HG03064 (cell line): Measurements from ENCODE around the gene PRUNE2.

ENCODE experiments used
- ATAC-seq: cut with Tn5 transposase; IDR thresholded peaks from one replicate; pipeline ENCODE4 v1.9.1; 2021; ENCODE audit warnings: low read depth; ENCODE audit not compliant: unreplicated experiment

PRUNE2 gene

DNA sequence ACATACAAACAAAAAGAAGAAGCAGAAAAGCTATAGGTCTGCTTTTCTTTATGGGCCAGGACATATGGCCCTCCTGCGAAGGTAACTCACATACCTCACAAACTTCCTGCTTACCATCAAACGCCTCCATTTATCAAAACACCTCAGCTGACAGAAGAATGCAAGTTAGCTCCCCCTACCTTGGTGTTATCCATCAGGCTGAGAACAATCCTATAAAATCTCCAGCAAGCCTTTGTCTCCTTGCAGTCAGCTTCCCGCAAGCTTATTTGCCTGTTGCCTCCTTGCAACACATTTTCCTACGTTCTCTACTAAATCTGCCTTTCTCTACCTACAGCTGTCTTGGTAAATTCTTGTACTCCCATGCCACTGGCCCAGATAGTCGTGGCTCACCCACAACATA, 164.4 kb downstream of the PRUNE2 start:
- ATAC-seq, result no peak

DNA sequence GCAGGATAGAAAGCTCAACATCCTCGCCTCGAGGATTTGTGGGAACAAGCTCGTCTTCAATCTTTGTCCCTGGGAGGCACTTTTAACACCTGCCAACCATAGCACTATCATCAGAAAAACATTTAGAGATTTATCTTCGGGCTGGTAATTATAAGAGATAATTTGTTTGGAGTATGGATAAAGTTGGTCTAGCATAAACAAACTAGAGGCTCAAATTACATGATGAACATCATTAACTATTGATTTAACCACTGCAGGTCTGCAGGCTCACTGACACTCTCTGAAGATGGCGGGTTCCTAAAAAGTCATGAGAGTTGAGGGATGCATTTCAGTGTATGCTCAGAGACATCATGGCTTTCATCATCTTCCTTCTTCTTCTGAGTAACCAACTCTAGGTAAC, 167.5 kb downstream of the PRUNE2 start:
- ATAC-seq, result no peak

DNA sequence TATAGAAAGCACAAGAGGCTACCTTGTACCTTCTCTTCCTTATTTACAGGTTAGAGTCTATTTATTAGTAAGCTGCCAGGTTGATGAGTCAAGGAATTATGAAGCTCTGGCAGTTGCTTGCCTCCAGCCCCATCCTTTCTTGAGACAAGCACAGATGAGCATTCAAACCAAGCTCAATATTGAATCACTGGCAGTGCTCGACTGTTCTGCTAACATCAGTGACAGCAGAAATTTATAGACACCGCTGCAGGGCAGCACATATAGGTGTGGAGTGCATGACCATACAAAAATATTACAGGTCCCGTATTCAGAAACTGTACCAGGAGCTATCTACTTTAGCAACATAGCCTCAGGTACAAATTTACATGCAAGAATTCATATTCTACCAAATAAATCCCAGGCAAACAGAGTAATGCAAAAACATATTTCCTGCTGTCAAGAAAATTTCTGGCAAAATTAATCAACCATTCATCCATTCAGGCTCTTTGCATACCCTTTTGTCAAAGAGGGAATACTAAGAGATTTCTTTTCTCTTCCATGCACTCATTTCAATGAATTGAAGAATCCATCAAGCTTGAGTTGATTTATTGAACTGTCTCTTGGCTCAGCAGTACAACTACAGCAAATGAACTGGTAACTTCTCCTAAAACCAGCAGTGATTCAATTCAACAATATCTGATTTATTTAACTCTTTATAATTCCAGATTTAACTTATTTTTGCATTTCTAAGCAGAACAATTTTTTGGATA, 168.6 kb downstream of the PRUNE2 start:
- no peak for ATAC-seq

DNA sequence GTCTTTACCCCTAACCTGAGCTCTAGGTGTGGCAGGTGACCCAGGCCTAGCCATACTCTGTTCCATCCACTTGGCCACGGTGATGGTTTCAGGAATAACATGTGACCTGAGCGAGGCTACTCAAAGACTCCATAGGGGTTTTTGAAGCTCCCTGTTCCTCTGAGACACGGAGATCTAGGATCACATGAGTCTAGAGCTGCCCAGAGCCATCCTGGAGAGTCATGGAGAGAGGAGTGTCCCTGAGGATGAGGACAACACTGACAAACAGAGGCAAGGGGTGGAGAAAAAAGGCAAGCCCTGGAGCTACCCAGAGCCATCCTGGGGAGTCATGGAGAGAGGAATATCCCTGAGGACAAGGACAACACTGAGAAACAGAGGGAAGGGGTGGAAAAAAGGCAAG, 171.2 kb downstream of the PRUNE2 start:
- no peak for ATAC-seq

DNA sequence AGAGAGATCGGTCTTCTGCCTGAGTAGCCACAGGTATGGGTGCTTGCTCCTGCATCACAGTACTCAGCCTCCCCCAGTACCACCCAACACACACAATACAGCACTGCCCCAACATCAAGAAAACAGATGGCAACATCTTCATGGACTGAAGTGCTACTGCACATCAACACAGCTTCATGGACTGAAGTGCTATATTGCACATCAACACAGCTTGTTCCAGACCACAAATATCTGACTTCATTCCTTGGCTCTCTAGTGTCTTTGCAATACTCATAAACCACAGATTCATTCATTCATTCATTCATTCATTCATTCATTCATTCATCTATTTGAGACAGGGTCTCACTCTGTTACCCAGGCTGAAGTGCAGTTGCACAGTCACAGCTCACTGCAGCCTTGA, 172.8 kb downstream of the PRUNE2 start:
- no peak for ATAC-seq

DNA sequence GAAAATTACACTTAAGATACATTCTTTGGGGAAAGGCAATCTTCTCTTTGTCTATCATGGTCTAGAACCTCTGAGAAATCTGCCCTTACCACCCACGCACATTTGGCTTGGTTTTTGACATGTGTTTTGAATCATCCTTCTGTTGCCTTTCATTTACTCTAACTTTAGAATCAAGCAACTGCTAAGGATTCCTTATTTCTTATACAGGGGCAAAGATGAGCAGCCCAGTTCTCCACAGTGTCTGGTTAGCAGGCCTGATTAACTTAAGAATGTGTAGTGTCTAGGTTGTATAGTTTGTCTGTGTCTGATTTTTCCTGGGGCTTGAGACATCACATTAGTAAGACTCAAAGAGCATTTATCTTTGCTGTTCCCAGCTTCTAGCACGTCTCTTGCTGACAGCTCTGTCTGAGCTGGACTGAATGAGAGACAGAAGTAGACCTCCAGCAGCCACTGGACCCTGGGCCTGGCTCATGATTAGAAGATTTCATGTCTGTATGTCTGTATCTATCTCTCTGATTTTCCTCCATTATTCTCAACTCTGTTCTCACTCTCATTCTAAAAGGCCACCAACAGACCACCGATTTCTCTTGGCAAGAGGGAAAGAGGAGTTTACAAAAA, 173.5 kb downstream of the PRUNE2 start:
- ATAC-seq, result no peak

DNA sequence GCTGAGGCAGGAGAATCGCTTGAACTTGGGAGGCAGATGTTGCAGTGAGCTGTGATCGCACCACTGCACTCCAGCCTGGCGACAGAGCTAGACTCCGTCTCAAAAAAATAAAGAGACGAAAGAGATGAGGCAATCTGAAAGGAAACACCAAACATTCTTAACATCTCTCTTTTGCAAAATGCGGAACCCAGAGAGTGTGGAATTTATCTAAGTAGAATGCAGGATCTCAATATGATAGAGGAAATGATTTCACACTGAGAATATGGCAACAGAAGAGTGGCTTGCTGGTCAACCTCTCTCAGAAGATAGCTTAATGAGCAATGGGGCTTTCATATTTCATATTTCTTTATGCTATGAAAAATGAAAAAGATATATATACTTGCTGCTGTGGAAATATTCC, 175.1 kb downstream of the PRUNE2 start:
- ATAC-seq, result no peak

DNA sequence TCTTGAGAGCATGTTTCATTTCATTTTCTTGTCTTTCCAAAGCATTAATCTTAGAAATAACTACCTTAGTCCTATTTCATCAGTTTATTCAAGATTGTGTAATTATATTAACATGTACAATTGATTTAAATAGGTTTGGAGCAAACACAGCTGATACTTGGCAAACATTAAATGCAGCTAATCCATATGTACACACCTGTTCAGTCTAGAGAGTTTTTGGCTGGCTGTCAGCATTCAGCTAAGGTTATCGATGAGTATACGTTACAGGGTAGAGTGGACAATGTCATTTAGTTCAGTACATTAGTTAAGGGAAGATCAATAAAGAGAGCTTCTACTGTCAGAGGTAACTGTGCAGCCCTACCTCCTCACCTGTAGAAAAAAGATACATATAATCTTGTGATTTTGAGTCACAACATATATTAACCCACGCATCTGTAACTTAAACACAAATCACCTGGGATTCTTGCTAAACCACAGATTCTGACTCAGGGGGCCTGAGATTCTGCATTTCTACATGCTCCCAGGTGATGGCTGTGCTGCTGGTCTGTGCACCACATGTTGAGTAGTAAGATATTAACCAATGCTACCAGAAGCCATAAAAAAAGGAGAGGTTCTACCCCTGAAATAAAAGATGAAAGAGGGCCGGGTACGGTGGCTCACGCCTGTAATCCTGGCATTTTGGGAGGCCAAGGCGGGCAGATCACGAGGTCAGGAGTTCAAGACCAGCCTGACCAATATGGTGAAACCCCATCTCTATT, 175.8 kb downstream of the PRUNE2 start:
- ATAC-seq, result no peak

DNA sequence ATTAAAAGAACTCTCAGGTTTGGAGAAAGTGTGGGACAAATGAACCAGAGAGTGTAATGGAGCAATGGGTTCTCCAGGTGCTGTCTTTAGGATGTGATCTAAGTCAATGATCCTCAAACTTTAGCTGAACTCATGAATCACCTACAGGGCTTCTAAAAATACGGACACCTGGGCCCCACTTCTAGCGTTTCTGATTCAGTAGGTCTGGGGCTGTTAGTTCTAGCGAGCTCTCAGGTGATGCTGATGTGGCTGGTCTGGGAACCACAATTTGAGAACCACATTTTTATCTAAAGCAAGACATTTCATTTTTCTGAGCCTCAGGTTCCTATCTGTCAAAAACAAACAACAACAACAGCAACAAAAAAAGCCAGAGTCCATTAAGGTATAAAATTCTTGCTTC, 176.8 kb downstream of the PRUNE2 start:
- ATAC-seq, result no peak

DNA sequence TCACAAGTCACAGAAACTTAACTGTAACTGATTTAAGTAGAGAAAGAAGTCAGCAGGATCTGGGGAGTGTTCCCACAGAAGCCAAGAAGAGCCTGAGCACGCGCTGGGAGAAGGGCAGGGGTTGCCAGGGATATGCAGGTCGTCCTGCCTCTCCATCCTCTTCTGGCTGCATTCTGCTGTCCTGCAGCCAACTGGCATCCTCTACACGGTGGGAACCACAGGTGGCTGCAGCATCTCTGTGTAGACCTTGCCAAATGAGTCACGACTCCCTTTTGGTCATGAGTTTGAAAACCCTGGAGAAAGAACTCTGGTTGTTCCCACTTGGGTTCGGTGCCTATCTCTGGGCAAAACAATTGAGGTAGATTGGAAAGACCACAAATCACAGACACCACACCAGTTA, 180.0 kb downstream of the PRUNE2 start:
- no peak for ATAC-seq

DNA sequence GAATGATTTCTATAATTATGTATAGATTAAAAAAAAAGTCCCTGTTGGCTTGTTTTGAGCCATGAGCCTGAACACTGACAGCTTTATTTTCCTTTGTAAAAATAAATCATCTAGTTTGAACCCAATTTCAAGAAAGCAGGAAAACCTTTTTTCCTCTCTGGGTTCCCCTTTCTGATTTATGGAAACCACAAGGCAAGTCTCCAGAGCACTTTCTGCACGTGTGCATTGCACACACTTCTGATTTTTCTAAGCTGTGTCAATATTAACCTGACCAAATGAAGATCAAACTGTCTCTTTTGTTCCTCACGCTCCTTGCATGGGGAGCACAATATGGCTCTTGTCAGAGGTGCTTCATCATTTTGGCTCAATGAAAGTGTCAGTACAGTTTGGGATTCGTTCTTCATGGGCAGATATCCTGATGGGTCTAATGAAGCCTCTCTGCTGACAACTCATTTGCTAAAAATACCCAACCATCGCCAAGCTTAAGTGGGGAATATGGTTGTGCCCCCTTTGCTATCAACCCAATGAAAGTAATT, 180.8 kb downstream of the PRUNE2 start:
- ATAC-seq, result no peak

DNA sequence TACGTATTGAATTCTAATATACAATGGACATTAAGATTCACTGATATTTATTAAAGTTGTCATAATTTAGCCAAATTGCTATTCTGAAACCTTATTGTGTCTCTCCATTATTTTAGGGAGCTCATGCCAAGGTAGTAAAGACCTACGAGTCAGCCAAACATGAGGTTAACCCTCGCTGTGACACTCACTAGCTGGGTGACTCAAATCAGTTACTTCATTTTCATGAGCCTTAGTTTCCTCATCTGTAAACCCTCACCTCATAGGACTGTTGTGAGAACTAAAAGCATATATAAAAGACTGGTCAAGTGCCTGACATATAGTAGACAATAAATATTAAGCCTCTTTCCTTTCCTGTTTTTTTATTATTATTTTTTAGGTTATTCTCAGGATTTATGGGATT, 185.7 kb downstream of the PRUNE2 start:
- no peak for ATAC-seq

DNA sequence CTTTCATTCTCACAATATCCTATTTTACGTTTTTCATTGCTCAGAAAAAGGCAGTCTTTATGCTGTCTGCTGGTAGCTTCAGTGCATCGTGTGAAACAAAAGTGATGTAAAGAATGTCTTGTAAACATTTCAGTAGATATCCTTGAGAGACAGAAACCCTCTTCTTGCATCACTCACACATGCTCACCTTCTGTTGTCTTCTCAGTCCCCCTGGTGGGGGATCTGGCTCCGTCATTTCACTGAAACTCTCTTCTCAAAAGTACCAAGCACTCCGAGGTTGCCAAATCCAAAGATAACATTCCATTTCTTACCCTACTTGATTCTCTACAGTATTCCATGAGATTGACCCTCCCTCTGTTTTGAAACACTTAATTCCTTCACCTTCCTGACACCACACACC, 187.7 kb downstream of the PRUNE2 start:
- no peak for ATAC-seq

DNA sequence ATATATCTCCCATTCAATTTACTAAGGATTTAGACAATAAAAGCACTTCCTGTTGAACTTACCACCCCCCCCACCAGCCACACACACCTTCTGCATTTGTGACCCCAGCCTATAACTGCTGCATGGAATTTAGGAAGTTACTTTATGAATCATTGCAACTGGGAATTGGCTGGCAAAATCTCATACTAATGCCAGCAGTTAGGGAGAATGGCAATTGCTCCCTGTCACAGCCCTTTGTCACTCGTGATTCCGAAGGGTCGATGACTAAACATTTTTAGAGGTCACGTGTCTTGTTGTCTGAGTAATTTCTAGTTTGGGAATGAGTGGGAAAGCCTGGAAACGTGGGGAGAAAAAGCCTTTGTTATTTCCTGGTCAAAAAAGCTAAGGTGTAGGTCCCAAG, 188.3 kb downstream of the PRUNE2 start:
- ATAC-seq, result no peak

DNA sequence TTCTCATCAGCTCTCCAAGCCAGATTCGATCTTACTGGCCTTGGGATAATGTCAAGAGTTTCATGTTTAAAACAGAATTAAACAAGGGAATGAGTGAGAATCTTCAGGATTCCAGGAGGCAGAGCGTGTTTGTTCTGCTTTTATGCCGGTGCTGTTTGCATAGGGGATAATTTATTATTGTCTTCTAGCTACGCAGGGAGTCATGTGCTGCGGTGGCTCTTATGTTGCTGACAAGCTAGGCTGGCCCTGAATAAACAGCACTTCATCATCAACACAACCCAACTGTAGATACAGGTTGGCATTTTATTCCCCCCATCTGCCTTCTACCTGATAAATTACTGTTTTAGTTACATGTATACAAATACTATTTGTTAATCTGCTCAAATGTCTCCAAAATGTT, 188.7 kb downstream of the PRUNE2 start:
- ATAC-seq, result no peak

DNA sequence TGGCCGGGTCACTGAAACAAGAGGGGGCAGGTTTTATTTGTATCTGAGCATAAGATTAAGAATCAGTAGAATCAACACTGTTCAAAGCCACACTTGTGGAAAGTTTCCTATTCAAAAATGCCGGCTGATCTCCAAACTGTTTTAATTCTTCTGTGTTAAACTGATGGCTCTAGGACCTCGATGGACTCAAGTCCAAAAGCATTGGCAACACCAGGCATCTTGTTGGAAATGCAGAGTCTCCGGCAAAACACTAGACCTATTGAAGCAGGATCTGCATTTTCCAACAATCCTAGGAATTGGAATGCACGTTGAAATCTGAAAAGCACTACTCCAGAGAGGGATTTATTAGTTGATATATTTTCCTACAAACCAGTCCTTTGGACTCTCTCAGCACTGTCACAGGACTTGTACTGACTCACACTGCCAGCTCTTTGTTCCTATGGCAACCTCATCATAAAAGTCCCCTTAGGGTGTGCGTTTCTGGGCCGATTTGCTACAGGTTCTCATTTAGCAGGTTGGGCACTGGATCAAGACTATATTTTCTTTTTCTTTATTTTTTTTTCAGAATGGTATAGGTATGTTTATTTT, 189.7 kb downstream of the PRUNE2 start:
- no peak for ATAC-seq

DNA sequence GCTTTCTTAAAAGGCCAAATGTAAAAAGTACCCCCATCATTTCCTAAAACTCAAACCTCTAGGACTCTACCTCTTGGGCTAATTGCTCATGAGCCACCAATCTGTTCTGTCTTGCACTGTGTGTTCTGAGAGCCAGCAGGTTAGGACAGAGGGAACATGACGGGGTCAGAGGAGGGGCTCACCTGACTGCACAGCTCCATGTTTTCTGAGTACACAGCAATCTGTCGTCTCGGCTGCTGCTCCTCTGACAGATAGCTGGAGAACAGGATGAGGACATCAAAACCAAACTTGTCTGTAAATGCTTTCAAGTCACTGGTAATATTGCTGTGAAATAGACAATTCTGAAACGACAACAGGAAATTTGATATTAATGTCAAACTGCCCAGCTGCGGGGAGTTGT, 192.5 kb downstream of the PRUNE2 start:
- ATAC-seq, result no peak

DNA sequence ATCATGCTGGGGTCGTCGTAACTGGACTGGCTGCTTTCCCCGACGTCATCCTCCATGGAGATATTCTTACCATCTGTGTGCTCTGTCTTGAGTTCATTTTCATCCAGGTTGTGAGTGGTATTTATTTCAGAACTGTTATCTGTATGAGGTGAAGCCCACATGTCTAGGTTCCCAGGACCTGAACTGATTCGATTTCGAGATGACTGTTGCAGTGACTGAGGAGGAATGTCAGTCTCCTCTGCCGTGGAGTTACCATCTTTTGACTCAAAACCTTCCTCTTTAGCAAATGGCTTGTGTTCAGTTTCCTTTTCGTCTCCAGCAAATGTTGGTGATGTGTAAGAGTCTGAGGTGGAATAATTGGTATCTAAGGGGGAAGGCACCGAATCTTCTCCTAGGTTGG, 196.9 kb downstream of the PRUNE2 start:
- ATAC-seq, result no peak

DNA sequence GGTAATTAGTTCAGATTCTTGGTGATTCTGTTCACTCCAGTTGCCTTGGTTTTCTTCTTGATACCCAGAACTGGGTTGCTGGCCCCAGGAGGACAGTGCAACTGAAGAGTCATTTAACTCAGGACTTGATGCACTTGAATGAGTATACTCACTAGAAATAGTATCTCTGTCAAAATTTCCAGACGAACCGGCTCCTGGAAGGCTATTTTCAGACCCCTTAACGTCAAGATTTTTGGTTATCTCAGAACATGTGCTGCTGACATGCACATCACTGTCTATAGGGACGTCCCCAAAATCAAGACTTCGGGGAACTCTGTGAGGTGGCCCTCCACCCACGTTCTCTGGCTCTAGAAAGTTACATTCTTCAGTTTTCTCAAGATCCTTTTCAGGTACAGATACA, 198.4 kb downstream of the PRUNE2 start:
- no peak for ATAC-seq

DNA sequence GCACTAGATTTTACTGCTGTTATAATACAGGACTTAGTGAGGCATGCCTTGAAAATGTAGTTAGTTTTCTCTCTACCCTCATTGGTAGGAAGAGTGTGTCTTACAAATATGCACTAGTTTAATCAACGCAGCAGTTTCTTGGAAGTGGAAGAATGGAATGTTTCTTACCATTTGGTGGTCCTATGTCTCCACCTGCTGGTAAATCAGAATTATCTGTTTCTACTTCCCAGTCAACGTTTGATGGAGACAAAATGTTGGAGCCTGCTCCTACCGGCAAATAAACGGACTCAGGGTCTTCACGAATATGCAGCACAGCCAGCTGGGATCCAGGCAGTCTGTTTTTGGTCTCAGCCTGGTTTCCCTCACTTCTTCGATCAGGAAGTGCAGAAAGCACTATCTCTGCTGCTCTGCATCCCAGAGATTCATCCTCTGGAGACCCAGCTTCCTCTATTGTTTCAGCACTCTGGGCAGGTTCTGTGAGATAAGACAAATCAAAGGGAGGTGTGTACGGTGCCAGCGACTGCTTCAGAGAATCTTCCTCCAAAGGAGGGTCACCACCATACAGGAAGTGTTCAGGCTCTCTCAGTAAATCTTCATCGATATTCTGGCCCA, 201.2 kb downstream of the PRUNE2 start:
- ATAC-seq, result no peak

DNA sequence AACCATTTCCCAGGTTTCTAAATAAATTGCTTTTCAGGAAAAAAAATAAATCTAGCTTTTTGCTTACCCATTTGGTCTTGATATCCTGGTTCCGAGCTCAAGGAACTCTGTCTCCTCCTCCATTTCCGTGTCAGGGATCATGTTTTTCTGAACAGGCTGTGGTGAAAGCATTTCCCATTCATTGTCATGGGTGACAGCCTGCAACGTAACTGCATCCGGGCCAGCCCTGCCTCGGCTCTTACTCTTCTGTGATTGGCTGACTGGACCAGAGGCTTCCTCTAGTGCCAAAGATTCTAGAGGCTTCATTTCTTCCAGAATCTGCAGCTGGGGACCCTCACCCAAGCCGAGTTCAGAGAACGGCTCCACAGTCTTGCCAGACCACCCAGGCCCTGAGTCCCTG, 202.6 kb downstream of the PRUNE2 start:
- no peak for ATAC-seq
